Kidney (tissue), 14 donors: ENCODE results near the gene LYRM4. TPM values are rescaled to one million over a fixed set of nuclear protein-coding genes. Genes with fewer than 3 reads are reported as not detected.

Source experiments
- DNase-seq, 5 donors: peaks; one replicate each; pipeline ENCODE4 v3.0.0-alpha.2; 2013 to 2020
- FAIRE-seq: peaks from 2 replicates; lab custom pipeline; 2012; peaks lifted over from hg19 to GRCh38; lab: Jason Lieb, UNC
- H3K27ac ChIP-seq, 2 donors: one replicate each; pipeline ENCODE4 v1.7.0; 2013; ENCODE audit warnings: low read depth in 2 of 2, low read length in 2 of 2, inconsistent platforms in 1 of 2
- H3K27me3 ChIP-seq: one replicate; pipeline ENCODE4 v1.7.1; 2013; ENCODE audit warnings: low read length, inconsistent platforms; ENCODE audit not compliant: control insufficient read depth, insufficient read depth
- H3K36me3 ChIP-seq, 3 donors: one replicate each; pipeline versions ENCODE4 v1.7.0 to v1.7.1; 2013; ENCODE audit warnings: low read length in 3 of 3, control low read depth in 1 of 3, inconsistent platforms in 1 of 3; ENCODE audit not compliant: insufficient read depth in 3 of 3, control insufficient read depth in 2 of 3
- H3K4me1 ChIP-seq, 3 donors: one replicate each; pipeline versions ENCODE4 v1.7.0 to v1.7.1; 2013; ENCODE audit warnings: low read length in 3 of 3, inconsistent platforms in 1 of 3, low read depth in 1 of 3; ENCODE audit not compliant: control insufficient read depth in 2 of 3, insufficient read depth in 2 of 3
- H3K4me3 ChIP-seq, 3 donors: one replicate each; pipeline versions ENCODE4 v1.7.0 to v1.8.1; 2013; ENCODE audit warnings: low read length in 3 of 3, control low read depth in 1 of 3, inconsistent platforms in 1 of 3
- H3K9ac ChIP-seq, 3 donors: one replicate each; pipeline versions ENCODE4 v1.7.0 to v1.7.1; 2013; ENCODE audit warnings: low read length in 3 of 3, control low read depth in 1 of 3, inconsistent platforms in 1 of 3
- H3K9me3 ChIP-seq, 3 donors: one replicate each; pipeline versions ENCODE4 v1.7.0 to v1.7.1; 2013; ENCODE audit warnings: low read length in 3 of 3, control low read depth in 1 of 3, inconsistent platforms in 1 of 3; ENCODE audit not compliant: control insufficient read depth in 2 of 3, insufficient read depth in 1 of 3
- intact Hi-C: fragments of 100-400 bp; cut with DNase I; formaldehyde crosslinking; loops from one replicate; pipeline ENCODE4 v1.11.1; 2022
- polyA plus RNA-seq: library from polyadenylated mRNA; stranded (reverse); fragments of 350-450 nt; fragmentation: Illumina TruSeq; extraction: RNeasy Lipid Tissue Mini Kit (QIAGEN cat#74804); gene quantifications from one replicate; pipeline ENCODE4 v1.2.3, GENCODE V29; 2014; ENCODE audit warnings: low read depth, low replicate concordance; ENCODE audit not compliant: insufficient read depth
- total RNA-seq: library from RNA; stranded (reverse); fragmentation: NEBNext Ultra II Directional; extraction: Animal tissue kit (Norgen Biotek cat#: 25700); gene quantifications from one replicate; pipeline ENCODE4 v1.2.1, GENCODE V29; 2021
- TF ChIP-seq, protein P1 (sequence below): IDR thresholded peaks from 3 replicates; pipeline ENCODE4 v1.5.1; 2012; ENCODE audit warnings: mild to moderate bottlenecking, moderate library complexity, borderline replicate concordance; ENCODE audit not compliant: insufficient read depth; ENCODE audit errors: extremely low read depth
- donor health status: control.
- donor health status: control.
- donor health status: control.
- donor health status: control.
- donor health status: control.
- donor health status: DM: yes; HTN: yes; CAD: no.
- donor health status: Normal renal cell carcinoma (clear cell type).

The LYRM4 gene
- total and polyA plus RNA-seq, 2 donors from 2014 or later = 21.3 to 31.8 TPM

GRCh38 chr6:5229356-5229755, 31.4 kb downstream of the LYRM4 start:
- H3K4me3 ChIP-seq = no peak overlapping the region
- TF ChIP-seq, protein P1, sequence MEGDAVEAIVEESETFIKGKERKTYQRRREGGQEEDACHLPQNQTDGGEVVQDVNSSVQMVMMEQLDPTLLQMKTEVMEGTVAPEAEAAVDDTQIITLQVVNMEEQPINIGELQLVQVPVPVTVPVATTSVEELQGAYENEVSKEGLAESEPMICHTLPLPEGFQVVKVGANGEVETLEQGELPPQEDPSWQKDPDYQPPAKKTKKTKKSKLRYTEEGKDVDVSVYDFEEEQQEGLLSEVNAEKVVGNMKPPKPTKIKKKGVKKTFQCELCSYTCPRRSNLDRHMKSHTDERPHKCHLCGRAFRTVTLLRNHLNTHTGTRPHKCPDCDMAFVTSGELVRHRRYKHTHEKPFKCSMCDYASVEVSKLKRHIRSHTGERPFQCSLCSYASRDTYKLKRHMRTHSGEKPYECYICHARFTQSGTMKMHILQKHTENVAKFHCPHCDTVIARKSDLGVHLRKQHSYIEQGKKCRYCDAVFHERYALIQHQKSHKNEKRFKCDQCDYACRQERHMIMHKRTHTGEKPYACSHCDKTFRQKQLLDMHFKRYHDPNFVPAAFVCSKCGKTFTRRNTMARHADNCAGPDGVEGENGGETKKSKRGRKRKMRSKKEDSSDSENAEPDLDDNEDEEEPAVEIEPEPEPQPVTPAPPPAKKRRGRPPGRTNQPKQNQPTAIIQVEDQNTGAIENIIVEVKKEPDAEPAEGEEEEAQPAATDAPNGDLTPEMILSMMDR = no peak
- no peaks in the 10 kb centered on the region for H3K9me3 ChIP-seq
- H3K9ac ChIP-seq = no peak overlapping the region
- H3K36me3 ChIP-seq = no peaks in the 10 kb centered on the region
- no peak for FAIRE-seq
- H3K27me3 ChIP-seq = no peaks in the 10 kb centered on the region
- intact Hi-C loops = no loop called here
- H3K27ac ChIP-seq = no peak overlapping the region
- no peaks in the 10 kb centered on the region for H3K4me1 ChIP-seq
- no peak for DNase-seq

DNA sequence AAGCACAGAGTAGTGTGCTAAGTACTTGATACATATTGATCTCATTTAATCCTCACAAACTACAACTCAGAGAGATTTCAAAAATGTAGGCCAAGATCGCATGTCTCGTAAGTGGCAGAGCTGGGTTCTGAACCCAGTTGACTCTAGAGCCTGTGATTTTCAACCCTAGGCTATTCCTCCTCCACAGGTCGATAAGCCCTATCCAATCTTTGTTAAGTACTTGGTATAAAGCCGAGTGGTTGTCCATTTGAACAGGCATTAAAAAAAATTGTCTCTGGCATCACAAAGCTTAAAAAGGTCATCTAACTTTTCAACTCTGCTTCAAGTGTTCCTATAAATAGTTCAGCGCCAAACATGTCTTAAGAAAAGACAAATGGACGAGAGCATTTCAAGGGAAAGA, 37.4 kb downstream of the LYRM4 start:
- no peaks in the 10 kb centered on the region for H3K27me3 ChIP-seq
- H3K4me1 ChIP-seq = no peaks in the 10 kb centered on the region
- H3K4me3 ChIP-seq = no peak overlapping the region
- no peak for FAIRE-seq
- TF ChIP-seq, protein P1 = no peak
- H3K36me3 ChIP-seq = no peaks in the 10 kb centered on the region
- H3K27ac ChIP-seq = no peak overlapping the region
- intact Hi-C loops = no loop called here
- no peak overlapping the region for H3K9ac ChIP-seq
- DNase-seq = no peak
- no peaks in the 10 kb centered on the region for H3K9me3 ChIP-seq

GRCh38 chr6:5220443-5220842, 40.3 kb downstream of the LYRM4 start:
- Histone ChIP-seq H3K4me1 (no peaks in the 10 kb centered on the region), H3K36me3 (no peaks in the 10 kb centered on the region), H3K4me3 (no peak overlapping the region), H3K9ac (no peak overlapping the region), H3K27ac (no peak overlapping the region), H3K27me3 (no peaks in the 10 kb centered on the region), H3K9me3 (no peaks in the 10 kb centered on the region)
- FAIRE-seq (no peak), DNase-seq (no peak)
- TF ChIP-seq, protein P1 = no peak
- intact Hi-C loops = no loop called here
